Activated B cell treated with CpG ODN at 0.5 μM for 24 hours (primary cell): ENCODE results near the gene EFNA3. TPM values are rescaled to one million over a fixed set of nuclear protein-coding genes. Genes with fewer than 3 reads are reported as not detected.

Experiments used
- ATAC-seq: fragments of 200-7000 bp; cut with Tn5 transposase; one replicate; pipeline ENCODE4 v1.10.0; 2021; ENCODE audit warnings: low read depth, mild to moderate bottlenecking, moderate library complexity
- CTCF ChIA-PET: fragments of 350-600 bp; sonication (Branson Sonifier 250); formaldehyde crosslinking; loops from one replicate; lab custom pipeline; 2021; ENCODE audit warnings: antibody characterized with exemption; lab: Charles Lee
- POLR2A ChIA-PET: fragments of 350-600 bp; sonication (Branson Sonifier 250); formaldehyde crosslinking; loops from one replicate; lab custom pipeline; 2021; ENCODE audit warnings: antibody characterized with exemption; lab: Charles Lee
- DNase-seq: peaks from one replicate; pipeline ENCODE4 v3.0.0; 2022
- H3K27ac Mint-ChIP-seq: one replicate; pipeline ENCODE4 v1.8.0; 2020; ENCODE audit warnings: mixed read lengths
- H3K27me3 Mint-ChIP-seq: one replicate; pipeline ENCODE4 v1.8.0; 2021; ENCODE audit warnings: mixed read lengths
- H3K36me3 Mint-ChIP-seq: one replicate; pipeline ENCODE4 v1.8.0; 2021; ENCODE audit warnings: low read depth, mixed read lengths
- H3K4me1 Mint-ChIP-seq: one replicate; pipeline ENCODE4 v1.8.0; 2021; ENCODE audit warnings: mixed read lengths
- H3K4me3 Mint-ChIP-seq: one replicate; pipeline ENCODE4 v1.8.0; 2020; ENCODE audit warnings: mild to moderate bottlenecking, mixed read lengths
- H3K9me3 Mint-ChIP-seq: one replicate; pipeline ENCODE4 v1.8.0; 2020; ENCODE audit warnings: mixed read lengths
- CTCF ChIP-seq: fragments of 200-600 bp; IDR thresholded peaks from one replicate; pipeline ENCODE4 v1.8.0; 2022; ENCODE audit warnings: antibody characterized with exemption, mild to moderate bottlenecking
- intact Hi-C: fragments of 100-400 bp; cut with micrococcal nuclease; formaldehyde crosslinking; loops from one replicate; pipeline ENCODE4 v1.15.1; 2024
- total RNA-seq: library from RNA; stranded (reverse); gene quantifications from 2 replicates; pipeline ENCODE4 v1.2.3, GENCODE V29; 2022

EFNA3 gene
- 1.2 and 1.7 TPM in 2 replicates for total RNA-seq

- intact Hi-C loops: loop anchor here (1.0 kb wide), 1 partner anchor 7 kb away; no protein-coding TSS in a partner anchor
- Mint-ChIP-seq H3K4me1 (peaks cover 42% of the 10 kb centered on the region), H3K27ac (peak within 1 kb of the TSS; percentile 74), H3K27me3 (peaks cover 20% of the 10 kb centered on the region), H3K9me3 (no peaks in the 10 kb centered on the region), H3K36me3 (no peaks in the 10 kb centered on the region), H3K4me3 (peak within 1 kb of the TSS; percentile 77)
- CTCF ChIA-PET: interaction anchor here (1.1 to 1.5 kb wide), 3 partner anchors 8 to 94 kb away, joined by 3 to 4 read pairs (median 3); partner anchors contain the start of gene KRTCAP2
- DNase-seq (peak; percentile 74), ATAC-seq (peak; percentile 70)
- no peak for TF ChIP-seq CTCF
- POLR2A ChIA-PET: interaction anchor here (0.6 to 1.4 kb wide), 8 partner anchors 14 to 589 kb away, joined by 3 to 4 read pairs (median 3); partner anchors contain the start of genes ADAM15, KRTCAP2 and SLC50A1
Measured at GRCh38 chr1:155078469-155079209, at the start of gene EFNA3. Gene EFNA3, plus strand, starts transcription at chr1:155078837. Its CDS starts 105 bp downstream, at chr1:155078942.

- no peak for DNase-seq
- no peaks in the 10 kb centered on the region for H3K9me3 Mint-ChIP-seq
- POLR2A ChIA-PET: no interaction called here
- no peak for TF ChIP-seq CTCF
- intact Hi-C loops: no loop called here
- no peak for ATAC-seq
- CTCF ChIA-PET: no interaction called here
- H3K27me3 Mint-ChIP-seq: no peaks in the 10 kb centered on the region
- no peak overlapping the region for H3K4me3 Mint-ChIP-seq
- no peak overlapping the region for H3K27ac Mint-ChIP-seq
- no peaks in the 10 kb centered on the region for H3K4me1 Mint-ChIP-seq
- H3K36me3 Mint-ChIP-seq: no peaks in the 10 kb centered on the region
Measured at GRCh38 chr1:155029513-155030242, 49.0 kb upstream of the EFNA3 start.

- H3K27me3 Mint-ChIP-seq: no peaks in the 10 kb centered on the region
- H3K27ac Mint-ChIP-seq: no peak overlapping the region
- H3K9me3 Mint-ChIP-seq: no peaks in the 10 kb centered on the region
- ATAC-seq (no peak), DNase-seq (no peak)
- no peak overlapping the region for H3K4me3 Mint-ChIP-seq
- no peaks in the 10 kb centered on the region for H3K36me3 Mint-ChIP-seq
- ChIA-PET POLR2A (no interaction called here), CTCF (no interaction called here)
- intact Hi-C loops: no loop called here
- TF ChIP-seq CTCF: no peak
- H3K4me1 Mint-ChIP-seq: no peaks in the 10 kb centered on the region
Measured at GRCh38 chr1:155030243-155030795, 48.3 kb upstream of the EFNA3 start.

- no peaks in the 10 kb centered on the region for H3K27me3 Mint-ChIP-seq
- intact Hi-C loops: no loop called here
- no peak for DNase-seq
- ChIA-PET POLR2A (interaction anchor here (0.6 kb wide), 1 partner anchor 160 kb away, joined by 4 read pairs; no protein-coding TSS in a partner anchor), CTCF (no interaction called here)
- no peaks in the 10 kb centered on the region for H3K4me1 Mint-ChIP-seq
- H3K27ac Mint-ChIP-seq: no peak overlapping the region
- no peaks in the 10 kb centered on the region for H3K9me3 Mint-ChIP-seq
- no peak for TF ChIP-seq CTCF
- no peak overlapping the region for H3K4me3 Mint-ChIP-seq
- H3K36me3 Mint-ChIP-seq: no peaks in the 10 kb centered on the region
- no peak for ATAC-seq
Measured at GRCh38 chr1:155030899-155031298, 47.7 kb upstream of the EFNA3 start.

GRCh38 chr1:155032886-155033285, 45.8 kb upstream of the EFNA3 start:
- no peak for TF ChIP-seq CTCF
- CTCF ChIA-PET: no interaction called here
- H3K27me3 Mint-ChIP-seq: peaks cover under 1% of the 10 kb centered on the region
- H3K4me1 Mint-ChIP-seq: no peaks in the 10 kb centered on the region
- H3K36me3 Mint-ChIP-seq: no peaks in the 10 kb centered on the region
- no peak overlapping the region for H3K4me3 Mint-ChIP-seq
- ATAC-seq: no peak
- H3K27ac Mint-ChIP-seq: no peak overlapping the region
- no peaks in the 10 kb centered on the region for H3K9me3 Mint-ChIP-seq
- DNase-seq: no peak
- POLR2A ChIA-PET: no interaction called here
- intact Hi-C loops: no loop called here
